K562 (cell line): Measurements from ENCODE around the gene FGF11. TPM values are rescaled to one million over a fixed set of nuclear protein-coding genes. Genes with fewer than 3 reads are reported as not detected.

ENCODE experiments used
- ATAC-seq: fragments of 200-7000 bp; cut with Tn5 transposase; 3 replicates; pipeline ENCODE4 v1.9.1; 2020; ENCODE audit warnings: moderate library complexity
- BruUV-seq: library from RNA; stranded (reverse); fragments of 400-500 nt; replicated peaks from 2 replicates; lab custom pipeline; 2021; lab: Mats Ljungman, UMichigan
- CTCF ChIA-PET: fragments of 300-600 bp; formaldehyde crosslinking; extraction: SDS; loops from one replicate; lab custom pipeline; 2021; ENCODE audit warnings: low intra/inter-chr PET ratio; lab: Yijun Ruan, JAX
- POLR2A ChIA-PET: fragments of 300-600, 350-650 bp; sonication (Branson Sonifier 250); formaldehyde crosslinking; extraction: SDS; loops from one replicate; lab custom pipeline; 2021; ENCODE audit warnings: antibody characterized with exemption, inconsistent platforms; lab: Yijun Ruan, JAX
- DNase-seq, 4 experiments: peaks; one replicate each; pipeline versions ENCODE4 v3.0.0 to v3.0.0-alpha.2; 2011 to 2018; ENCODE audit warnings: low spot score in 3 of 4, mixed read lengths in 3 of 4; ENCODE audit errors: extremely low read depth in 1 of 4
- FAIRE-seq: peaks from 2 replicates; lab custom pipeline; 2011; peaks lifted over from hg19 to GRCh38; lab: Jason Lieb, UNC
- H2AFZ ChIP-seq: 2 replicates; pipeline ENCODE4 v1.6.0; 2011; ENCODE audit warnings: low read depth, low read length, control low read depth, inconsistent platforms
- H3K27ac ChIP-seq: fragments of 200-600 bp; 3 replicates; pipeline ENCODE4 v1.8.0; 2011; ENCODE audit warnings: low read depth, mild to moderate bottlenecking, control low read depth, inconsistent platforms, low read length, moderate library complexity, mixed read lengths; ENCODE audit errors: extremely low read depth
- H3K27me3 ChIP-seq, 2 experiments: fragments of 300-600 bp in 1 of 2; 2 replicates in 1 of 2; 3 replicates in 1 of 2; pipeline versions ENCODE4 v1.6.0 to v1.8.0; 2011; ENCODE audit warnings: inconsistent platforms in 2 of 2, low read length in 2 of 2, mild to moderate bottlenecking in 1 of 2, mixed read lengths in 1 of 2, moderate library complexity in 1 of 2; ENCODE audit not compliant: control insufficient read depth in 2 of 2, insufficient read depth in 2 of 2
- H3K36me3 ChIP-seq: fragments of 300-600 bp; 3 replicates; pipeline ENCODE4 v1.8.0; 2011; ENCODE audit warnings: mild to moderate bottlenecking, low read length, inconsistent platforms; ENCODE audit not compliant: control insufficient read depth, insufficient read depth
- H3K4me1 ChIP-seq, 2 experiments: fragments of 200-600 bp in 1 of 2; replicated peaks in 1 of 2; 2 replicates in 1 of 2; 3 replicates in 1 of 2; pipeline versions ENCODE4 v1.5.1 to v1.8.0; 2011; ENCODE audit warnings: inconsistent platforms in 2 of 2, low read length in 2 of 2, mild to moderate bottlenecking in 1 of 2, mixed read lengths in 1 of 2, moderate library complexity in 1 of 2; ENCODE audit not compliant: control insufficient read depth in 2 of 2, insufficient read depth in 2 of 2
- H3K4me2 ChIP-seq: 2 replicates; pipeline ENCODE4 v1.6.1; 2011; ENCODE audit warnings: low read length, control low read depth, inconsistent platforms, mixed read lengths; ENCODE audit not compliant: insufficient read depth
- H3K4me3 ChIP-seq: fragments of 200-600 bp; sonication (generic), shearing (Covaris generic); 2 replicates; pipeline ENCODE4 v1.5.1; 2016; ENCODE audit warnings: control low read depth, inconsistent platforms
- H3K79me2 ChIP-seq: fragments of 200-600 bp; 3 replicates; pipeline ENCODE4 v1.8.0; 2011; ENCODE audit warnings: low read length, inconsistent platforms; ENCODE audit not compliant: control insufficient read depth, insufficient read depth
- H3K9ac ChIP-seq, 2 experiments: 2 replicates each; pipeline versions ENCODE4 v1.6.0 to v1.6.1; 2011; ENCODE audit warnings: low read depth in 2 of 2, low read length in 2 of 2, control low read depth in 1 of 2, inconsistent platforms in 1 of 2, mild to moderate bottlenecking in 1 of 2, mixed read lengths in 1 of 2; ENCODE audit not compliant: insufficient read depth in 1 of 2
- H3K9me1 ChIP-seq: one replicate; pipeline ENCODE4 v1.6.0; 2011; ENCODE audit warnings: inconsistent platforms, mild to moderate bottlenecking, low read length, moderate library complexity; ENCODE audit not compliant: control insufficient read depth, insufficient read depth
- H3K9me3 ChIP-seq: replicated peaks from 2 replicates; pipeline ENCODE4 v1.5.1; 2011; ENCODE audit warnings: low read depth, low read length, inconsistent platforms; ENCODE audit not compliant: control insufficient read depth, insufficient read depth
- H4K20me1 ChIP-seq: replicated peaks from 2 replicates; pipeline ENCODE4 v1.6.1; 2011; ENCODE audit warnings: low read length, inconsistent platforms, mixed read lengths; ENCODE audit not compliant: control insufficient read depth, insufficient read depth
- BRD9 ChIP-seq: fragments of 450-650 bp; IDR thresholded peaks from 2 replicates; pipeline ENCODE4 v1.6.1; 2018; ENCODE audit warnings: low read depth; ENCODE audit not compliant: partially characterized antibody
- FOSL1 ChIP-seq: fragments of 200-800 bp; sonication (Bioruptor generic); conservative IDR thresholded peaks from 2 replicates; pipeline ENCODE4 v1.6.1; 2016; ENCODE audit warnings: missing genetic modification characterization, missing compliant biosample characterization
- GATAD2A ChIP-seq: fragments of 450-650 bp; IDR thresholded peaks from 2 replicates; pipeline ENCODE4 v1.6.1; 2017
- MCM3 ChIP-seq: fragments of 450-650 bp; IDR thresholded peaks from 2 replicates; pipeline ENCODE4 v1.6.1; 2016
- MEF2A ChIP-seq: IDR thresholded peaks from 2 replicates; pipeline ENCODE4 v1.6.1; 2011; ENCODE audit warnings: low read depth, mild to moderate bottlenecking, low read length, moderate library complexity; ENCODE audit not compliant: control insufficient read depth
- NR2F6 ChIP-seq: fragments of 450-650 bp; formaldehyde crosslinking; IDR thresholded peaks from 2 replicates; pipeline ENCODE4 v1.4.0; 2020; ENCODE audit warnings: mild to moderate bottlenecking
- PTRF ChIP-seq: fragments of 450-650 bp; IDR thresholded peaks from 2 replicates; pipeline ENCODE4 v1.6.1; 2016; ENCODE audit warnings: mild to moderate bottlenecking, missing genetic modification characterization, missing compliant biosample characterization
- RBBP5 ChIP-seq: fragments of 200-600 bp; sonication (generic); IDR thresholded peaks from 2 replicates; pipeline ENCODE4 v1.6.1; 2012; ENCODE audit warnings: borderline replicate concordance, mild to moderate bottlenecking, low read length, control low read depth, inconsistent platforms; ENCODE audit not compliant: insufficient read depth, poor library complexity, severe bottlenecking
- RUNX1 ChIP-seq: sonication (generic); IDR thresholded peaks from 2 replicates; pipeline ENCODE4 v1.6.1; 2016; ENCODE audit warnings: antibody characterized with exemption, low read depth
- SMARCB1 ChIP-seq: IDR thresholded peaks from 2 replicates; pipeline ENCODE4 v1.6.1; 2011; ENCODE audit warnings: improper control_type of control experiment, low read depth; ENCODE audit not compliant: insufficient read length
- ZNF217 ChIP-seq: sonication (generic); formaldehyde crosslinking; IDR thresholded peaks from 2 replicates; pipeline ENCODE4 v1.8.0; 2022; ENCODE audit warnings: mild to moderate bottlenecking, missing genetic modification reagents
- ZNF444 ChIP-seq: fragments of 250-450 bp; sonication (Bioruptor Pico); IDR thresholded peaks from 2 replicates; pipeline ENCODE4 v1.4.0; 2020; ENCODE audit warnings: mild to moderate bottlenecking, moderate library complexity
- ZNF57 ChIP-seq: fragments of 450-650 bp; formaldehyde crosslinking; IDR thresholded peaks from 2 replicates; pipeline ENCODE4 v1.4.0; 2020; ENCODE audit warnings: mild to moderate bottlenecking, moderate library complexity
- WGBS: fragments of 100-300 bp; shearing (Covaris generic); methylation state at CpG from one replicate; pipeline ENCODE4 v1.1.6; 2016; ENCODE audit warnings: low coverage, mixed read lengths; ENCODE audit not compliant: insufficient coverage; ENCODE audit errors: missing lambda C conversion rate; 5-methylcytosine and 5-hydroxymethylcytosine counted together
- in situ Hi-C: fragments of 300-500 bp; cut with MboI; formaldehyde crosslinking; loops from 4 replicates; pipeline ENCODE4 v1.15.0; 2018; ENCODE audit warnings: inconsistent platforms, mixed read lengths
- intact Hi-C: fragments of 100-400 bp; cut with micrococcal nuclease; formaldehyde crosslinking; loops from 2 replicates; pipeline ENCODE4 v1.14.2; 2022
- polyA plus RNA-seq, 8 experiments: library from polyadenylated mRNA; depleted of rRNA in 4 of 8; stranded (reverse) in 5 of 8; unstranded in 3 of 8; fragments of >200 nt; fragmentation: Nextera tagmentation in 2 of 8; fragmentation: Illumina TruSeq in 1 of 8; extraction: Ambion mirVana in 2 of 8; extraction: Trizol in 1 of 8; gene quantifications; 2 replicates each; pipeline versions ENCODE4 v1.2.1 to v1.2.3, GENCODE V29; 2011 to 2014; ENCODE audit warnings: inconsistent platforms in 1 of 8, missing spikeins in 1 of 8
- total RNA-seq, 7 experiments: library from RNA; depleted of rRNA in 6 of 7; stranded (reverse); fragments of >200 nt in 6 of 7; fragmentation: Illumina TruSeq in 2 of 7; extraction: Trizol in 2 of 7; gene quantifications; 2 replicates each; pipeline versions ENCODE4 v1.2.1 to v1.2.3, GENCODE V29; 2011 to 2021; ENCODE audit warnings: low replicate concordance in 1 of 7
- TF ChIP-seq, protein P1 (sequence below): fragments of 150-350 bp; IDR thresholded peaks from 2 replicates; pipeline ENCODE4 v1.6.1; 2014; ENCODE audit warnings: low read depth, mild to moderate bottlenecking, low read length, borderline replicate concordance

Gene FGF11
- total and polyA plus RNA-seq, 9 of the 15 experiments (the other 6 are each of a cell fraction or from before 2014, with no cell fraction given), result 1.2 to 7.5 (median 3.0) TPM

DNA sequence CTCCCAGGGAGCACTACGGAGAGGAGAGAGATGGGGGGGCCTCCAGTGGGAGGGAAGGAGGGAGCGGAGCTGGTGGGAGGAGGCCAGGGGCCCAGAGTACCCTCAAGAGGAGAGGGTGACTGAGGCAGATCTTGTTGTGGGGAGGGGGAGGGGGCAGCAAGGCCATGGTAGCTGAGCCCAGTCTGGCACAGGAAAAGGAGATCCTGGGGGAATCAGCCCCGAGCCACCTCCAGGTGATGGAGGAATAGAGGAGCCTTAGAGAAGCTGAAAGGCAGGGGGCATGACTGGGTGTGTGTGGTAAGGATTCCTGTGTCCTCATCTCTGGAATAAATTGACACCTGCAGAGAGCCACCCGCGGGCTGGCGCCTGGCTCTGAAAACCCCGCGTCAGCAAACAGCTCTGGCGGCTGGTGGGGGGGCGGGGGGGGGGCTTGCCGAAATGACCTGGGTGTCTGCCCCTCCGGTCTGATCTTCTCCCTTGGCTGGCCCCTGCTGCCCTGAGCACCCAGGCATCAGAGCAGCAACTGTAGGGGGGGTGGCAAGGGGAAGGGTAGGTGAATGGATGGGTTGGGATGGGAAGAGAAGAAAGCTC lies 33.0 kb upstream of the FGF11 start:
- Histone ChIP-seq H4K20me1 (no peaks in the 10 kb centered on the region), H3K4me2 (no peak overlapping the region), H3K9me3 (no peaks in the 10 kb centered on the region), H2AFZ (no peak overlapping the region), H3K9ac (no peak overlapping the region), H3K9me1 (no peaks in the 10 kb centered on the region), H3K27me3 (no peaks in the 10 kb centered on the region), H3K27ac (no peak overlapping the region), H3K79me2 (peaks cover 8% of the 10 kb centered on the region; the same call in 2 of the 3 replicates), H3K36me3 (0 out of 3 replicates have a peak, but pooled peaks cover 6% of the 10 kb centered on the region), H3K4me1 (peaks cover 11 to 27% of the 10 kb centered on the region in 2 experiments; a peak in 3 of 5 replicates), H3K4me3 (no peak overlapping the region)
- no peak for TF ChIP-seq PTRF
- no peak for TF ChIP-seq SMARCB1
- no peak for TF ChIP-seq ZNF57 (CRISPR knock-in tag)
- TF ChIP-seq NR2F6 (CRISPR knock-in tag), result no peak
- no peak for TF ChIP-seq MCM3
- TF ChIP-seq BRD9, result no peak
- no peak for TF ChIP-seq GATAD2A
- TF ChIP-seq FOSL1 (tag), result no peak
- no peak for TF ChIP-seq ZNF217 (CRISPR knock-in tag)
- TF ChIP-seq, protein P1, sequence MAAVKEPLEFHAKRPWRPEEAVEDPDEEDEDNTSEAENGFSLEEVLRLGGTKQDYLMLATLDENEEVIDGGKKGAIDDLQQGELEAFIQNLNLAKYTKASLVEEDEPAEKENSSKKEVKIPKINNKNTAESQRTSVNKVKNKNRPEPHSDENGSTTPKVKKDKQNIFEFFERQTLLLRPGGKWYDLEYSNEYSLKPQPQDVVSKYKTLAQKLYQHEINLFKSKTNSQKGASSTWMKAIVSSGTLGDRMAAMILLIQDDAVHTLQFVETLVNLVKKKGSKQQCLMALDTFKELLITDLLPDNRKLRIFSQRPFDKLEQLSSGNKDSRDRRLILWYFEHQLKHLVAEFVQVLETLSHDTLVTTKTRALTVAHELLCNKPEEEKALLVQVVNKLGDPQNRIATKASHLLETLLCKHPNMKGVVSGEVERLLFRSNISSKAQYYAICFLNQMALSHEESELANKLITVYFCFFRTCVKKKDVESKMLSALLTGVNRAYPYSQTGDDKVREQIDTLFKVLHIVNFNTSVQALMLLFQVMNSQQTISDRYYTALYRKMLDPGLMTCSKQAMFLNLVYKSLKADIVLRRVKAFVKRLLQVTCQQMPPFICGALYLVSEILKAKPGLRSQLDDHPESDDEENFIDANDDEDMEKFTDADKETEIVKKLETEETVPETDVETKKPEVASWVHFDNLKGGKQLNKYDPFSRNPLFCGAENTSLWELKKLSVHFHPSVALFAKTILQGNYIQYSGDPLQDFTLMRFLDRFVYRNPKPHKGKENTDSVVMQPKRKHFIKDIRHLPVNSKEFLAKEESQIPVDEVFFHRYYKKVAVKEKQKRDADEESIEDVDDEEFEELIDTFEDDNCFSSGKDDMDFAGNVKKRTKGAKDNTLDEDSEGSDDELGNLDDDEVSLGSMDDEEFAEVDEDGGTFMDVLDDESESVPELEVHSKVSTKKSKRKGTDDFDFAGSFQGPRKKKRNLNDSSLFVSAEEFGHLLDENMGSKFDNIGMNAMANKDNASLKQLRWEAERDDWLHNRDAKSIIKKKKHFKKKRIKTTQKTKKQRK, result no peak
- TF ChIP-seq MEF2A, result no peak
- no peak for TF ChIP-seq RUNX1
- TF ChIP-seq RBBP5, result no peak
- TF ChIP-seq ZNF444 (CRISPR knock-in tag), result no peak
- in situ Hi-C loops (no loop called here), intact Hi-C loops (no loop called here)
- no TSS peak for BruUV-seq
- DNase-seq (no peak), FAIRE-seq (no peak), ATAC-seq (no peak)
- CTCF ChIA-PET, result no interaction called here
- POLR2A ChIA-PET, result interaction anchor here (0.6 to 1.3 kb wide), 4 partner anchors 80 to 436 kb away, joined by 3 to 4 read pairs (median 4); partner anchors contain the start of gene SENP3
- WGBS, result 28% methylated on average over 2 of the region's 12 CpGs
